DMS153 (cell line): Measurements from ENCODE around the gene RTN4RL1.
"Not testable (repeated sequence)": the region's sequence is repeated elsewhere in the genome, so short reads cannot be mapped to it uniquely, and the experiment has no call there.

ENCODE experiments used
- DNase-seq: peaks from one replicate; lab custom pipeline; 2025; lab: John Stamatoyannopoulos, UW

Gene RTN4RL1

GRCh38 chr17:1896243-1897104 lies 128.7 kb downstream of the RTN4RL1 start:
- DNase-seq: no peak

- DNase-seq: not testable (repeated sequence)
Measured at GRCh38 chr17:1895479-1895878, 129.7 kb downstream of the RTN4RL1 start.

DNA sequence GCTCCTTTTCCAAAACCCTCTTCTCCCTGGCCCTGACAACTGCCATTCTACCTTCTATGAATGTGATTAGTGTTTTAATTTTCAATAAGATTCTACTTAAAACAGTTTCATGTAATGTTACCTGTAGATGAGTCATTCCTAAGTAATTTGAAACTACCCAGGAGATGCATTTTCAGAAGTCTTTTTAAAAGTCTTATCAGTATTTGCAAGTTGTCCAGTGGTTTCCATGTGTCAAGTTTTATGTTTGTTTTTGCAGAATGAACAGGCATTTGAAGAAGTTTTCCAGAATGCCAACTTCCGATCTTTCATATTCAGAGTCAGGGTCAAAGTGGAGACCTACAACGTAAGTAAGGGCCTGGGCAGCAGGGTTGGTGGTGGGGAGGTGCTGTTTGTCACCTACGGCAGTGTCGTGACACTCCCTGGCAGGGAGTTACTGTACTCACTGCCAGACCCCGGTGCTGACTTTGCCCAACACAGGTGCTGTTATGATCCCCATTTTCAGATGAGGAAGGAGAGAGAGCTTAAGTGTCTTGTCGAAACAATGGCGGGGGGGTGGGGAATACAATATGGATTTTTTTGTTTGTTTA lies 130.3 kb downstream of the RTN4RL1 start:
- DNase-seq: no peak

DNA sequence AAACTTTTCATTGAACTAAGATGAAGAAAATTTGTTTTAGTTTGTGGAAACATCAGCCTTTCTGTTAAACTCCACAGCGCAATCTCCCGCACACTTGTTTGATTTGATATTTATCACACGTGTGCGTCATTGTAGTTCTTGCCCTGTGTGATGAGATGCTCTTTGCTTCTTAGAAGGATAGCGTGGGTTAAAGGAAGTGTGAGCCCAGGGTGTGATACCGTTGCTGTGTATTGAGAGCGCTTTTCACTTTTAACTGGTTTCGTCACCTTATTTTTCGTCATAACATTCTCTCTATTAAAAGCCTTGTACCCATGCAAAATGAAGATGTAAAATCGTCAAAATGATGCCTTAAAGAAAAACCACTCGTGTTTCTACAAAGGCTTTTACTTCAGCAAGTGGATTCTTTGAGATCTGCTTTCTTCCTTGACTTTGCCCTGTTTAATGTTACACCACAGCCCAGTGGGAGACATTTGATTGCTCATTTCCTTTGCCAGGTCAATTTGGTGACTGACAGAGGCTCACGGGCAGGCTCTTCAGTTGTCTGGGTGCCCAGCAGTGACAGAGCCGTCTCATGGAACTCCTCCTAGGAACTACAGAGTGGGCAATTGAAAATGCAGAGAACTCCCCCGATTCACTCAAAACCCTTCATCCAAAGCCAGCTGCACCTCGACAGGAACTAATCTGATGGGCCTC lies 134.2 kb downstream of the RTN4RL1 start:
- no peak for DNase-seq

GRCh38 chr17:1888741-1889140 lies 136.4 kb downstream of the RTN4RL1 start:
- no peak for DNase-seq
